Panc1 (cell line): Measurements from ENCODE around the gene RGS3.

Source experiments
- CTCF ChIP-seq: fragments of 450-650 bp; IDR thresholded peaks from 2 replicates; pipeline ENCODE4 v1.5.1; 2017; ENCODE audit warnings: mild to moderate bottlenecking
- POLR2AphosphoS5 ChIP-seq: IDR thresholded peaks from 2 replicates; pipeline ENCODE4 v1.6.1; 2012; ENCODE audit warnings: mild to moderate bottlenecking, low read depth, low read length, moderate library complexity
- REST ChIP-seq, 2 experiments: IDR thresholded peaks; 2 replicates each; pipeline ENCODE4 v1.6.1; 2011 to 2012; ENCODE audit warnings: low read depth in 2 of 2, control low read depth in 1 of 2, low read length in 1 of 2, mild to moderate bottlenecking in 1 of 2, moderate library complexity in 1 of 2; ENCODE audit not compliant: insufficient read depth in 1 of 2
- SIN3A ChIP-seq: IDR thresholded peaks from 2 replicates; pipeline ENCODE4 v1.6.1; 2012; ENCODE audit warnings: low read depth, mild to moderate bottlenecking, low read length, moderate library complexity, borderline replicate concordance; ENCODE audit not compliant: insufficient read depth
- TCF7L2 ChIP-seq: IDR thresholded peaks from 2 replicates; pipeline ENCODE4 v1.6.1; 2011; ENCODE audit warnings: mild to moderate bottlenecking, low read depth, low read length, inconsistent platforms

- TF ChIP-seq CTCF (no peak), REST (IDR thresholded peaks at IDR 0.05; ENCODE audit: insufficient read depth in 1 of 2, low read depth in 2 of 2, low read length in 1 of 2) (no peak), POLR2AphosphoS5 (no peak), SIN3A (no peak), TCF7L2 (no peak)
Observed at GRCh38 chr9:113632776-113633590, 169.5 kb downstream of the RGS3 start.
